ENCODE data around the gene DOCK8.

DOCK8 gene

DNA sequence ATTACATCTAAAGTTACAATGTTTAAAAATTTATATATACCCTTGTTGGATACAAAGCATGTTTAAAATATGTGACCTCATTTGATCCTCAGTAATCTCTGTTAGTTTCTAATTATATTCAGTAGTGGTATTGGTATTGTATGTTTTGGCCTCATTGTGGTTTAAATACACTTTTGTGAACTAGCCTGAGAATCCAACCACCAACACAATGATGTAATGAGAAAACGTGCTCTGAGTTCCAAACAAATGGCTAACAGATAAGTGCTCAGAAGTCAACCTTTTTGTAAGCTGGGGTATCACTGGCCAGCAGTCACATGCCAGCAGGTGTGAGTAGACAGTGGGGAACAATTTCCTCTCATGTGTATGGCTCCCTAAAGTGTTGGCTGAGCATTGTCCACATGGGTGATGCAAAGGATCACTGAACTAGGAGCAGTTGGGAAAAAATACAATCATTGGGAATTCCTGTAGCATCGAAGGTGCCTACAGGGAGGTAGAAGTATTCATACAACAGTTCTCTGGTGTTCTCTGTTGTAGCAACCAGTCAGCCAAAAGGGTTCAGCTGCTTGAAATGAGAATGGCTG is 56.1 kb downstream of the DOCK8 start:
- DNase-seq, result no peak

DNA sequence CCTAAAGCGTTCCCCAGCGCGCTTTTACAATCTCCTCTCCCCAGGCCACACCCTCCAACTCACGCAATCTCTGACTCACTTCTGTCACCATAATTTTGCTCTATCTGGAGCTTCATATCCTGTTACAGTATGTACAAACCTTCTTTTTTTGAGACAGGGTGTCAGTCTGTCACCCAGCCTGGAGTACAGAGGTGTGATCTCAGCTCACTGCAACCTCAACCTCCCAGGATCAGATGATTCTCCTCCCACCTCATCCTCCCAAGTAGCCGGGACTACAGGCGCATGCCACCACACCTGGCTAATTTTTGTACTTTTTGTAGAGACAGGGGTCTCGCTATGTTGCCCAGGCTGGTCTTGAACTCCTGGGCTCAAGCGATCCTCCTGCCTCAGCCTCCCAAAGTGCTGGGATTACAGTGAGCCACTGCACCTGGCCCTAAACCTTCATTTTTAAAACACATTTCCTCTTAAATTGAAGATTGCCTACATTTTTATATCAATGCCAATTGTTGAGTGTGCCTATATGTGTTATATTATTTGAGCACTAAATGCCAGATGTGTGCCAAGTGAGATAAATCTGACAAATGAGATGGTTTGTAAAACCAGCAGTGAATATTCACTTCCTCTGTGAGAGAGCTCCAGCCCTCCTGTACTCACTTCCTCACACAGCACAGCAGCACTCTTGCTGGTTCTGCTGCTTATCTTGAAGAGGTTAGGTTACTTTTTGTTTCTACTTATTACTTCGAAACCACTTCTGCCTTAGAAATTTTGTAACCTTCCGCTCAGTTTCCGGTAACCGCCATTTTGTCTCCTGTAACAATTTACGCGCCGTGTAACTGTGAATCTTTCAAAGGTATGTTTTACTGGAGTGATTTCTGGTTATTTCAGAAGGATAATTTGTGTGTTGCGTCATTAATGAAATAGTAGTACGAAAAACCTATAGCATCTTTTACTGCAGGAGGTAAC is 57.9 kb downstream of the DOCK8 start:
- no peak for DNase-seq

GRCh38 chr9:274406-274805 is 59.7 kb downstream of the DOCK8 start:
- DNase-seq, result no peak

- no peak for DNase-seq
Observed at GRCh38 chr9:277601-278295, 63.1 kb downstream of the DOCK8 start.

- no peak for DNase-seq
Observed at GRCh38 chr9:278651-279050, 64.0 kb downstream of the DOCK8 start.

- no peak for DNase-seq
Observed at GRCh38 chr9:279674-280073, 65.0 kb downstream of the DOCK8 start.

DNA sequence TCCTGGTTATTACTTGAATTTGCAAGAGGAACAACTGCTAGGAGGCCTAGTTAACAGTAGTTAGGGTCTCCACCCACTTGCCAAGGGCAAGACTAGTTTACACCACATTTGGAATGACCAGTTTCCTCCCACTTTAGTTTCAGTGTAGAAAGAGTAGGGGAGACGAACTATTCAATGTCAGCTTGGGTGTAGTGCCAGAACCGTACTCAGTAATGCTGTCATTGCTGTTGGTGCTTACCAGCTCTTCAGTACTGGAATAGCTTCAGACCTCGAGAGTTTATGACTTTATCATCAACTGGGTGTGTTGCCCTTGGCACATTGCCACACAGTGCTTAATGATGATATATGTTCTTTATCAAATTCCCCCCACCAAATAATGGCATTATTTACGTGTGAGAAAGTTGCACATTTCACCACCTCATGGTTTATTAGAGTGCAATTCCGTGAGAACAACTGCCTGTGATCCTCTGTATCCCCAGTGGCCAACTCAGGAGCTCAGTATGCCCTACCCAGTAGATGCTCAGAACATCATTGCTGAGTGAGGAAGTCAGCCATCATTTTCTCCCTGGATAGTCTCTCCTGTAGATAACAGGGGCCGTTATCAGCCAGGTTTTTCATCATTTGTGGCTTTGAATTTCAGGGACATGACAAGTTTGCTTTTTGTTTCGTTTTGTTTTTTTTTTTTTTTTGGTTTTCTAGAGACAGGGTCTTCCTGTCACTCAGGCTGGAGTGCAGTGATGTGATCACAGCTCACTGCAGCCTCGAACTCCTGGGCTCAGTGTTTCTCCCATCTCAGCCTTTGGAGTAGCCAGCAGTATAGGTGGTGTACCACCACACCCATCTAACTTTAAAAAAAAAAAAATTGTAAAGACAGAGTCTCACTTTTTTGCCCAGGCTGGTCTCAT is 67.3 kb downstream of the DOCK8 start:
- DNase-seq, result no peak

GRCh38 chr9:286071-286740 is 71.5 kb downstream of the DOCK8 start:
- no peak for DNase-seq

- DNase-seq, result no peak
Observed at GRCh38 chr9:289121-289520, 74.5 kb downstream of the DOCK8 start.

GRCh38 chr9:292915-293314 is 78.2 kb downstream of the DOCK8 start:
- DNase-seq, result no peak

- no peak for DNase-seq
Observed at GRCh38 chr9:295576-295975, 80.9 kb downstream of the DOCK8 start.

GRCh38 chr9:296411-296810 is 81.7 kb downstream of the DOCK8 start:
- DNase-seq, result no peak

- no peak for DNase-seq
Observed at GRCh38 chr9:297104-297972, 82.7 kb downstream of the DOCK8 start.

DNA sequence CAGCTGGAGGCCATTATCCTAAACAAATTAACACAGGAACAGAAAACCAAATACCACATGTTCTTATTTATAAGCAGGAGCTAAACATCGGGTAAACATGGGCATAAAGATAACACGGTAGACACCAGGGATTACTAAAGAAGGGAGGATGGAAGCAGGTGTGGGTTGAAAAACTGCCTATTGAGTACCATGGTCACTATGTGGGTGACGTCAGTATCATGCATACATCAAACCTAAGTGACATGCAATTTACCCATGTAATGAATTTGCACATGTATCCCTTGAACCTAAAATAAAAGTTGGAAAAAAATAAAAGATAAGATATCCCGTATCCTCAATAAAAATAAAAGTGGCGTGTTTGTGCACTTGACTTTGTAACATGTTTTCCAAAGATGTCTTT is 88.8 kb downstream of the DOCK8 start:
- no peak for DNase-seq

- DNase-seq, result no peak
Observed at GRCh38 chr9:304106-304505, 89.4 kb downstream of the DOCK8 start.

DNA sequence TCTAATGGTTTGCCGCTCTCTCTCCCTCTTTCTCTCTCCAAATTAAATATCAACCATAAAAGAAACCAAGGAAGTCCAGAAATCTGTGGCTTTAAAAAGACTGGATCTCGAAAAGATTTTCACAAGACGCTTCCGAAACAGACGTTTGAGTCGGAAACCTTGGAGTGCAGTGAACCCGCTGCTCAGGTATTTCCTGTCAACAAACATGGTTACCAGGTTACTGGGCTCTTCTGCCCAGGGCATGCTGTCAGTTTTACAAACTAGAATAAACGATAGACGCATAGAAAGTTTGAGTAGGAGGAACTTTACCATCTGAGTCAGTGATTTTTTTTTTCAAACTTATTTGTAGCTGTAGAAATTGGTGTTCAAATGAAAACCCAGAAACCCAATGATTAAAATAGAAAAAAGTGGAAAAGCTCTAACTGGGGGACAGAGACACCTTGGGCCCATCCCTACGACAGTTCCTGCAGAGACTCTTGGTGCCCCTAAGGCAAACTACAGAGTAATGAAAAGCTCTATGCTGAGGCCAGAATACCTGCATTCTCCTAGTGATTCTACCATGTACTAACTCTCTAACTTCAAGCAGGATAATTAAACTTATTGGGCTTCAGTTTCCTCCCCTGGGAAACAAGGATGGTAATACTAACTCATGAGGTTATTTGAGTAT is 90.0 kb downstream of the DOCK8 start:
- DNase-seq, result no peak

DNA sequence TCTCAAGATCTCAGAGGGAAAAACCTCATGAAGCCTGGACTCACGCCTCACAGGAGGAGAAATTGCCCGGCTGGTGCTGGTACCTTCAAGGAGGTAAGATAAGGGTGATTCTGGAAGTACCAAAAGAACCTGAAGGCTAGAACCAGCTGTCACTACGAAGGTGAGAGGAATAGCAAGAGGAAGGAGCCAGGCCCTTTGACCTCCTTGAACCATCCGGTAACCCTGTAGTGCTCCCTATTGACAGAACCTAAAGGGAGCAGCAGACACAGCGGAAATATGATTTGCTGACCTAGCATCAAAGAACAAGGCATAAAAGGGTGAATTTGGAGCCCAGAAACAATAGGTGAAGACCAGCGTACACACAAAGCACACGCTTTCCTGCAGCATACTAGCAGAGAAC is 92.2 kb downstream of the DOCK8 start:
- DNase-seq, result no peak

DNA sequence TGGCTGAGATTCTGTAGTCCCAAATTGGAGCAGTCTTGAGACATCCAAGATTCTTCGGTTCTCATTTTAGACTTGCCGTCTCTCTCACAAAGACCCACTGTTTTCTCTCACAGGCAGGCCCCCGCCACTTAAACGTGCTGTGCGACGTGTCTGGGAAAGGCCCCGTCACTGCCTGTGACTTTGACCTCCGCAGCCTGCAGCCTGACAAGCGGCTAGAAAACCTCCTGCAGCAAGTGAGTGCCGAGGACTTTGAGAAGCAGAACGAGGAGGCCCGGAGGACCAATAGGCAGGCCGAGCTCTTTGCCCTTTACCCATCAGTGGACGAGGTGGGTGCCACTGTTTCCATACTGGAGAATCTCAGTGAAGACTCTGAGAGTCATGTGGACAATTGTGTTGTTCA is 97.2 kb downstream of the DOCK8 start:
- DNase-seq, result no peak

DNA sequence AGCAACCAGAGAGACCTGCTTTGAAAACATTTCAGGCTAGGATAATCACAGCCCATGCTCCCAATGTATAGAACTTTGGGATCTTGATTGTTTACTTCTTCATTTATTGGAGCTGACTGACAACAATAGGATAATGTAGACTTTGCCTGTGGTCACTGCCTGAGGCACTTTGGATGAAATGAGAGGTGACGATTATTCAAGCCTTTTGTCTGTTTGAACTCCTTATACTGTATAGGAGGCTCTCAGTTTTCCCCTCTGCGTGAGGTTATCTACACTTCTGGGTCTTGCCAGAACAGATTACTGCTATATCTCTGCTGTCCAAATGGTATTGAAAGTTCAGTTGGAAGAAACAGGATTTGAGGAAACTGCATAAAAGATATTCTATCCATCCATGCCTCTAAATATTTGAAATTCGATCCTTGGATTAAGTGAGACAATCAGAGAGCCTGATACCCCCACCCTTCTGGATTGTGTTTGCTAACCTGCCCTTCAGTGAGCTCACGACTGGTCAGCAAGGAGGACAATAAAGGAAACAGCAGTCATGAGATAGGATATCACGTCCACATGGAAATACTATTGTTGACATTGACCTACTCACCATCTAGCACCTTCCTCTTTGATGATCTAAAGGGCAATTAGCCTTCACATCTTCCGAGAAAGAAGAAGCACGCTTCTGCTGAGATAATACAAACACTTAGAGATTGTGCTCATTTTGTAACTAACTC is 98.1 kb downstream of the DOCK8 start:
- no peak for DNase-seq

GRCh38 chr9:316382-316965 is 101.8 kb downstream of the DOCK8 start:
- no peak for DNase-seq

Measured in kidney glomerular epithelial cell (primary cell).